Measurements from ENCODE around the gene KRTAP10-7.
"Not testable (repeated sequence)": the region's sequence is repeated elsewhere in the genome, so short reads cannot be mapped to it uniquely, and the experiment has no call there.

Gene KRTAP10-7

GRCh38 chr21:44572959-44573583 lies 27.3 kb upstream of the KRTAP10-7 start:
- peaks cover 4% of the 10 kb centered on the region for H3K4me1 ChIP-seq (ENCODE audit: control insufficient read depth, insufficient read depth, low read length, poor library complexity, severe bottlenecking)
- H3K36me3 ChIP-seq (ENCODE audit: control insufficient read depth, insufficient read depth, low read length) = no peaks in the 10 kb centered on the region
- peaks cover 27% of the 10 kb centered on the region for H3K9me3 ChIP-seq (ENCODE audit: control insufficient read depth, low read length)
- H3K4me3 ChIP-seq (ENCODE audit: extremely low read depth, insufficient read depth, low read length, poor library complexity, severe bottlenecking) = no peak overlapping the region
- no peak overlapping the region for H3K27ac ChIP-seq (ENCODE audit: low read depth, low read length, severe bottlenecking)
- WGBS, 2 experiments (ENCODE audit: insufficient coverage in 2 of 2) = 89 to 92% methylated on average over 15 of the region's 15 CpGs

GRCh38 chr21:44573630-44574456 lies 26.6 kb upstream of the KRTAP10-7 start, which contains the start of gene KRTAP10-4:
KRTAP10-4 (plus strand) TSS chr21:44573729; CDS start chr21:44573759, 30 bp downstream.
- not testable (repeated sequence) for H3K27ac ChIP-seq (ENCODE audit: low read depth, low read length, severe bottlenecking); H3K36me3 ChIP-seq (ENCODE audit: control insufficient read depth, insufficient read depth, low read length); H3K4me3 ChIP-seq (ENCODE audit: extremely low read depth, insufficient read depth, low read length, poor library complexity, severe bottlenecking); H3K4me1 ChIP-seq (ENCODE audit: control insufficient read depth, insufficient read depth, low read length, poor library complexity, severe bottlenecking)
- peaks cover 27% of the 10 kb centered on the region for H3K9me3 ChIP-seq (ENCODE audit: control insufficient read depth, low read length)
- 82 to 84% methylated on average over 2 to 14 of the region's 25 CpGs for WGBS, 2 experiments (ENCODE audit: insufficient coverage in 2 of 2)

GRCh38 chr21:44574457-44575306 lies 25.7 kb upstream of the KRTAP10-7 start:
- Histone ChIP-seq H3K4me3 (ENCODE audit: extremely low read depth, insufficient read depth, low read length, poor library complexity, severe bottlenecking) (no peak overlapping the region), H3K9me3 (ENCODE audit: control insufficient read depth, low read length) (peaks cover 27% of the 10 kb centered on the region), H3K4me1 (ENCODE audit: control insufficient read depth, insufficient read depth, low read length, poor library complexity, severe bottlenecking) (peaks cover 4% of the 10 kb centered on the region), H3K36me3 (ENCODE audit: control insufficient read depth, insufficient read depth, low read length) (no peaks in the 10 kb centered on the region), H3K27ac (ENCODE audit: low read depth, low read length, severe bottlenecking) (no peak overlapping the region)
- WGBS, 2 experiments (ENCODE audit: insufficient coverage in 2 of 2) = 71 to 79% methylated on average over 20 to 21 of the region's 21 CpGs

GRCh38 chr21:44575307-44576024 lies 24.9 kb upstream of the KRTAP10-7 start:
- WGBS, 2 experiments (ENCODE audit: insufficient coverage in 2 of 2) = 91 to 96% methylated on average over 19 to 20 of the region's 20 CpGs
- Histone ChIP-seq H3K9me3 (ENCODE audit: control insufficient read depth, low read length) (peaks cover 23% of the 10 kb centered on the region), H3K36me3 (ENCODE audit: control insufficient read depth, insufficient read depth, low read length) (no peaks in the 10 kb centered on the region), H3K4me1 (ENCODE audit: control insufficient read depth, insufficient read depth, low read length, poor library complexity, severe bottlenecking) (peaks cover 4% of the 10 kb centered on the region), H3K4me3 (ENCODE audit: extremely low read depth, insufficient read depth, low read length, poor library complexity, severe bottlenecking) (no peak overlapping the region), H3K27ac (ENCODE audit: low read depth, low read length, severe bottlenecking) (no peak overlapping the region)

- 86 to 94% methylated on average over 6 of the region's 10 CpGs for WGBS, 2 experiments (ENCODE audit: insufficient coverage in 2 of 2)
- peaks cover 4% of the 10 kb centered on the region for H3K4me1 ChIP-seq (ENCODE audit: control insufficient read depth, insufficient read depth, low read length, poor library complexity, severe bottlenecking)
- no peak overlapping the region for H3K27ac ChIP-seq (ENCODE audit: low read depth, low read length, severe bottlenecking)
- H3K9me3 ChIP-seq (ENCODE audit: control insufficient read depth, low read length) = peaks cover 18% of the 10 kb centered on the region
- H3K36me3 ChIP-seq (ENCODE audit: control insufficient read depth, insufficient read depth, low read length) = no peaks in the 10 kb centered on the region
- no peak overlapping the region for H3K4me3 ChIP-seq (ENCODE audit: extremely low read depth, insufficient read depth, low read length, poor library complexity, severe bottlenecking)
Observed at GRCh38 chr21:44576025-44576420, 24.4 kb upstream of the KRTAP10-7 start.

- 90 to 92% methylated on average over 12 to 15 of the region's 17 CpGs for WGBS, 2 experiments (ENCODE audit: insufficient coverage in 2 of 2)
- no peaks in the 10 kb centered on the region for H3K4me1 ChIP-seq (ENCODE audit: control insufficient read depth, insufficient read depth, low read length, poor library complexity, severe bottlenecking)
- H3K36me3 ChIP-seq (ENCODE audit: control insufficient read depth, insufficient read depth, low read length) = no peaks in the 10 kb centered on the region
- no peak overlapping the region for H3K4me3 ChIP-seq (ENCODE audit: extremely low read depth, insufficient read depth, low read length, poor library complexity, severe bottlenecking)
- peaks cover 8% of the 10 kb centered on the region for H3K9me3 ChIP-seq (ENCODE audit: control insufficient read depth, low read length)
- no peak overlapping the region for H3K27ac ChIP-seq (ENCODE audit: low read depth, low read length, severe bottlenecking)
Observed at GRCh38 chr21:44578371-44579055, 21.9 kb upstream of the KRTAP10-7 start.

GRCh38 chr21:44579056-44579832 lies 21.2 kb upstream of the KRTAP10-7 start:
- H3K9me3 ChIP-seq (ENCODE audit: control insufficient read depth, low read length) = peaks cover 8% of the 10 kb centered on the region
- H3K4me1 ChIP-seq (ENCODE audit: control insufficient read depth, insufficient read depth, low read length, poor library complexity, severe bottlenecking) = no peaks in the 10 kb centered on the region
- H3K36me3 ChIP-seq (ENCODE audit: control insufficient read depth, insufficient read depth, low read length) = no peaks in the 10 kb centered on the region
- 83 to 87% methylated on average over 7 to 15 of the region's 22 CpGs for WGBS, 2 experiments (ENCODE audit: insufficient coverage in 2 of 2)
- H3K4me3 ChIP-seq (ENCODE audit: extremely low read depth, insufficient read depth, low read length, poor library complexity, severe bottlenecking) = no peak overlapping the region
- H3K27ac ChIP-seq (ENCODE audit: low read depth, low read length, severe bottlenecking) = no peak overlapping the region

- H3K27ac ChIP-seq (ENCODE audit: low read depth, low read length, severe bottlenecking) = no peak overlapping the region
- H3K4me3 ChIP-seq (ENCODE audit: extremely low read depth, insufficient read depth, low read length, poor library complexity, severe bottlenecking) = no peak overlapping the region
- WGBS, 2 experiments (ENCODE audit: insufficient coverage in 2 of 2) = 78 to 89% methylated on average over 7 of the region's 7 CpGs
- no peaks in the 10 kb centered on the region for H3K36me3 ChIP-seq (ENCODE audit: control insufficient read depth, insufficient read depth, low read length)
- H3K9me3 ChIP-seq (ENCODE audit: control insufficient read depth, low read length) = peaks cover 8% of the 10 kb centered on the region
- no peaks in the 10 kb centered on the region for H3K4me1 ChIP-seq (ENCODE audit: control insufficient read depth, insufficient read depth, low read length, poor library complexity, severe bottlenecking)
Observed at GRCh38 chr21:44579833-44580144, 20.6 kb upstream of the KRTAP10-7 start.

- not testable (repeated sequence) for H3K4me1 ChIP-seq (ENCODE audit: control insufficient read depth, insufficient read depth, low read length, poor library complexity, severe bottlenecking); H3K27ac ChIP-seq (ENCODE audit: low read depth, low read length, severe bottlenecking); H3K9me3 ChIP-seq (ENCODE audit: control insufficient read depth, low read length); H3K4me3 ChIP-seq (ENCODE audit: extremely low read depth, insufficient read depth, low read length, poor library complexity, severe bottlenecking); H3K36me3 ChIP-seq (ENCODE audit: control insufficient read depth, insufficient read depth, low read length)
- 81 to 88% methylated on average over 9 to 14 of the region's 19 CpGs for WGBS, 2 experiments (ENCODE audit: insufficient coverage in 2 of 2)
Observed at GRCh38 chr21:44580231-44580821, 20.1 kb upstream of the KRTAP10-7 start, which contains the start of gene KRTAP10-5. KRTAP10-5 (minus strand) TSS chr21:44580604; CDS start chr21:44580578, 26 bp downstream.

Measured in mesodermal cell (in vitro differentiated cells).